Liver (tissue), 3 donors: ENCODE measurements around the gene CHSY1.

Source experiments
- EGR1 ChIP-seq, 2 donors: IDR thresholded peaks; 2 replicates each; pipeline ENCODE4 v1.6.1; 2016 to 2018; ENCODE audit warnings: antibody characterized with exemption in 2 of 2, low read depth in 2 of 2
- HNF4G ChIP-seq: IDR thresholded peaks from 2 replicates; pipeline ENCODE4 v1.6.1; 2016; ENCODE audit warnings: antibody characterized with exemption
- MAX ChIP-seq: IDR thresholded peaks from 2 replicates; pipeline ENCODE4 v1.6.1; 2016; ENCODE audit warnings: antibody characterized with exemption
- RAD21 ChIP-seq, 2 donors: IDR thresholded peaks; 2 replicates each; pipeline ENCODE4 v1.6.1; 2016; ENCODE audit warnings: antibody characterized with exemption in 2 of 2, mild to moderate bottlenecking in 2 of 2
- TAF1 ChIP-seq: conservative IDR thresholded peaks from 2 replicates; pipeline ENCODE4 v1.6.1; 2016; ENCODE audit warnings: antibody characterized with exemption, mild to moderate bottlenecking
- YY1 ChIP-seq: IDR thresholded peaks from 2 replicates; pipeline ENCODE4 v1.6.1; 2016; ENCODE audit warnings: antibody characterized with exemption, mild to moderate bottlenecking
- ZBTB33 ChIP-seq: IDR thresholded peaks from 2 replicates; pipeline ENCODE4 v1.6.1; 2016; ENCODE audit warnings: antibody characterized with exemption
- TF ChIP-seq, protein P1 (sequence below): fragments of 150-350 bp; IDR thresholded peaks from 2 replicates; pipeline ENCODE4 v1.5.1; 2017; ENCODE audit warnings: improper control_type of control experiment, low read depth, low read length; ENCODE audit not compliant: missing input control
- donor health status: healthy.
- donor health status: healthy.

GRCh38 chr15:101136381-101137268 lies 115.2 kb downstream of the CHSY1 start:
- TF ChIP-seq, protein P1, sequence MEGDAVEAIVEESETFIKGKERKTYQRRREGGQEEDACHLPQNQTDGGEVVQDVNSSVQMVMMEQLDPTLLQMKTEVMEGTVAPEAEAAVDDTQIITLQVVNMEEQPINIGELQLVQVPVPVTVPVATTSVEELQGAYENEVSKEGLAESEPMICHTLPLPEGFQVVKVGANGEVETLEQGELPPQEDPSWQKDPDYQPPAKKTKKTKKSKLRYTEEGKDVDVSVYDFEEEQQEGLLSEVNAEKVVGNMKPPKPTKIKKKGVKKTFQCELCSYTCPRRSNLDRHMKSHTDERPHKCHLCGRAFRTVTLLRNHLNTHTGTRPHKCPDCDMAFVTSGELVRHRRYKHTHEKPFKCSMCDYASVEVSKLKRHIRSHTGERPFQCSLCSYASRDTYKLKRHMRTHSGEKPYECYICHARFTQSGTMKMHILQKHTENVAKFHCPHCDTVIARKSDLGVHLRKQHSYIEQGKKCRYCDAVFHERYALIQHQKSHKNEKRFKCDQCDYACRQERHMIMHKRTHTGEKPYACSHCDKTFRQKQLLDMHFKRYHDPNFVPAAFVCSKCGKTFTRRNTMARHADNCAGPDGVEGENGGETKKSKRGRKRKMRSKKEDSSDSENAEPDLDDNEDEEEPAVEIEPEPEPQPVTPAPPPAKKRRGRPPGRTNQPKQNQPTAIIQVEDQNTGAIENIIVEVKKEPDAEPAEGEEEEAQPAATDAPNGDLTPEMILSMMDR, result no peak
- no peak for TF ChIP-seq EGR1 (IDR thresholded peaks at IDR 0.05; ENCODE audit: low read depth in 2 of 2)
- no peak for TF ChIP-seq TAF1
- TF ChIP-seq RAD21 (IDR thresholded peaks at IDR 0.05), result no peak
- no peak for TF ChIP-seq ZBTB33
- no peak for TF ChIP-seq YY1
- TF ChIP-seq MAX, result no peak
- no peak for TF ChIP-seq HNF4G
